H1 (cell line): ENCODE data around the gene RHOBTB1. TPM values are rescaled to one million over a fixed set of nuclear protein-coding genes. Genes with fewer than 3 reads are reported as not detected.

Experiments used
- CTCF ChIA-PET: fragments of 300-600 bp; sonication (Branson Sonifier 250); formaldehyde crosslinking; loops from one replicate; lab custom pipeline; 2021; ENCODE audit not compliant: partially characterized antibody; lab: Charles Lee
- POLR2A ChIA-PET: fragments of 300-600 bp; sonication (Branson Sonifier 250); formaldehyde crosslinking; loops from one replicate; lab custom pipeline; 2021; ENCODE audit warnings: inconsistent platforms; ENCODE audit not compliant: partially characterized antibody; lab: Charles Lee
- DNase-seq, 2 experiments: peaks; one replicate each; pipeline versions ENCODE4 v3.0.0 to v3.0.0-alpha.2; 2010 to 2022; ENCODE audit warnings: low spot score in 2 of 2, low read depth in 1 of 2, mixed read lengths in 1 of 2
- FAIRE-seq: peaks from 2 replicates; lab custom pipeline; 2011; peaks lifted over from hg19 to GRCh38; lab: Jason Lieb, UNC
- H2AFZ ChIP-seq: 2 replicates; pipeline ENCODE4 v1.8.1; 2012; ENCODE audit warnings: low read length, inconsistent platforms
- H2AK5ac ChIP-seq: 2 replicates; pipeline ENCODE4 v1.6.1; 2013; ENCODE audit warnings: low read depth, low read length
- H2BK120ac ChIP-seq: replicated peaks from 2 replicates; pipeline ENCODE3; 2013; ENCODE audit warnings: low read depth, low read length, inconsistent platforms
- H2BK12ac ChIP-seq: 2 replicates; pipeline ENCODE4 v1.6.1; 2013; ENCODE audit warnings: low read depth, low read length
- H2BK15ac ChIP-seq: 2 replicates; pipeline ENCODE4 v1.6.1; 2013; ENCODE audit warnings: low read length
- H2BK20ac ChIP-seq: 2 replicates; pipeline ENCODE4 v1.6.1; 2013; ENCODE audit warnings: low read length
- H2BK5ac ChIP-seq: 2 replicates; pipeline ENCODE4 v1.6.1; 2013; ENCODE audit warnings: low read depth, low read length
- H3K14ac ChIP-seq: 2 replicates; pipeline ENCODE4 v1.6.1; 2013; ENCODE audit warnings: inconsistent platforms; ENCODE audit not compliant: insufficient read length
- H3K18ac ChIP-seq: 2 replicates; pipeline ENCODE4 v1.6.1; 2013; ENCODE audit warnings: low read length; ENCODE audit errors: extremely low read depth
- H3K23ac ChIP-seq: 2 replicates; pipeline ENCODE4 v1.6.1; 2013; ENCODE audit warnings: inconsistent platforms; ENCODE audit not compliant: insufficient read length
- H3K23me2 ChIP-seq: 2 replicates; pipeline ENCODE4 v1.6.1; 2013; ENCODE audit warnings: low read depth, low read length
- H3K27ac ChIP-seq: 2 replicates; pipeline ENCODE4 v1.6.1; 2011; ENCODE audit warnings: low read depth, low read length, inconsistent platforms
- H3K27me3 ChIP-seq, 4 experiments: replicated peaks in 1 of 4; 1 replicate in 1 of 4; 2 replicates in 3 of 4; pipeline versions ENCODE4 v1.6.1 to v1.8.1; 2011 to 2013; ENCODE audit warnings: low read length in 3 of 4, mild to moderate bottlenecking in 3 of 4, inconsistent platforms in 2 of 4, mixed read lengths in 2 of 4, moderate library complexity in 1 of 4; ENCODE audit not compliant: control insufficient read depth in 3 of 4, insufficient read depth in 3 of 4; ENCODE audit errors: extremely low read depth in 1 of 4
- H3K36me3 ChIP-seq, 4 experiments: 2 replicates each; pipeline versions ENCODE4 v1.6.1 to v1.8.1; 2011 to 2013; ENCODE audit warnings: mild to moderate bottlenecking in 4 of 4, low read length in 3 of 4, moderate library complexity in 2 of 4, control low read depth in 1 of 4, inconsistent platforms in 1 of 4; ENCODE audit not compliant: insufficient read depth in 4 of 4, control insufficient read depth in 2 of 4
- H3K4ac ChIP-seq: replicated peaks from 2 replicates; pipeline ENCODE3; 2013; ENCODE audit warnings: low read length, low read depth, mixed read lengths, inconsistent platforms; ENCODE audit not compliant: insufficient read length
- H3K4me1 ChIP-seq, 4 experiments: replicated peaks in 1 of 4; 1 replicate in 1 of 4; 2 replicates in 3 of 4; pipeline versions ENCODE4 v1.6.1 to v1.8.1; 2011 to 2013; ENCODE audit warnings: low read length in 3 of 4, inconsistent platforms in 2 of 4, mixed read lengths in 1 of 4; ENCODE audit not compliant: insufficient read depth in 4 of 4, control insufficient read depth in 3 of 4
- H3K4me2 ChIP-seq, 2 experiments: 2 replicates each; pipeline versions ENCODE4 v1.6.1 to v1.8.1; 2011 to 2013; ENCODE audit warnings: low read depth in 2 of 2, low read length in 2 of 2, control low read depth in 1 of 2, inconsistent platforms in 1 of 2, mild to moderate bottlenecking in 1 of 2; ENCODE audit not compliant: insufficient read depth in 1 of 2
- H3K4me3 ChIP-seq, 4 experiments: fragments of 200-600, 300-600 bp in 1 of 4; sonication (generic), shearing (Covaris generic), sonication (Bioruptor Twin) in 1 of 4; 2 replicates each; pipeline versions ENCODE4 v1.5.1 to v1.8.1; 2011 to 2016; ENCODE audit warnings: low read length in 4 of 4, low read depth in 3 of 4, control low read depth in 2 of 4, inconsistent platforms in 2 of 4, mild to moderate bottlenecking in 2 of 4, mixed read lengths in 1 of 4, moderate library complexity in 1 of 4; ENCODE audit not compliant: insufficient read depth in 2 of 4; ENCODE audit errors: extremely low read depth in 1 of 4
- H3K56ac ChIP-seq: replicated peaks from 2 replicates; pipeline ENCODE3; 2013; ENCODE audit warnings: low read depth, mild to moderate bottlenecking, mixed read lengths, low read length, inconsistent platforms; ENCODE audit not compliant: insufficient read length
- H3K79me1 ChIP-seq: 2 replicates; pipeline ENCODE4 v1.6.1; 2013; ENCODE audit warnings: low read depth, low read length, control low read depth
- H3K79me2 ChIP-seq, 2 experiments: 2 replicates each; pipeline versions ENCODE4 v1.6.1 to v1.8.1; 2012 to 2013; ENCODE audit warnings: low read length in 2 of 2, mild to moderate bottlenecking in 2 of 2, inconsistent platforms in 1 of 2; ENCODE audit not compliant: insufficient read depth in 2 of 2, control insufficient read depth in 1 of 2
- H3K9ac ChIP-seq, 4 experiments: replicated peaks in 1 of 4; 1 replicate in 1 of 4; 2 replicates in 3 of 4; pipeline versions ENCODE4 v1.6.1 to v1.8.1; 2011 to 2013; ENCODE audit warnings: low read depth in 3 of 4, low read length in 3 of 4, control low read depth in 2 of 4, mild to moderate bottlenecking in 2 of 4, moderate library complexity in 2 of 4, inconsistent platforms in 1 of 4; ENCODE audit errors: extremely low read depth in 1 of 4
- H3K9me3 ChIP-seq, 2 experiments: 2 replicates each; pipeline versions ENCODE4 v1.6.1 to v1.8.1; 2012 to 2013; ENCODE audit warnings: mild to moderate bottlenecking in 2 of 2, moderate library complexity in 2 of 2, control low read depth in 1 of 2, inconsistent platforms in 1 of 2, low read depth in 1 of 2, low read length in 1 of 2, mixed read lengths in 1 of 2; ENCODE audit not compliant: insufficient read depth in 2 of 2
- H4K20me1 ChIP-seq, 2 experiments: replicated peaks in 1 of 2; 2 replicates each; pipeline versions ENCODE3 to v1.8.1; 2011 to 2013; ENCODE audit warnings: inconsistent platforms in 2 of 2, low read length in 2 of 2, mild to moderate bottlenecking in 1 of 2; ENCODE audit not compliant: insufficient read depth in 2 of 2, control insufficient read depth in 1 of 2
- H4K5ac ChIP-seq: 2 replicates; pipeline ENCODE4 v1.6.1; 2013; ENCODE audit warnings: low read length, low read depth, mixed read lengths, inconsistent platforms; ENCODE audit not compliant: insufficient read length
- H4K8ac ChIP-seq: 2 replicates; pipeline ENCODE4 v1.8.0; 2013; ENCODE audit warnings: mild to moderate bottlenecking, moderate library complexity, low read length, inconsistent platforms; ENCODE audit not compliant: insufficient read depth; ENCODE audit errors: extremely low read depth
- H4K91ac ChIP-seq: replicated peaks from 2 replicates; pipeline ENCODE3; 2013; ENCODE audit warnings: low read length, mixed read lengths, inconsistent platforms; ENCODE audit not compliant: insufficient read length
- SIX5 ChIP-seq: IDR thresholded peaks from 2 replicates; pipeline ENCODE4 v1.6.1; 2011; ENCODE audit warnings: mild to moderate bottlenecking, low read depth, low read length
- TEAD4 ChIP-seq: IDR thresholded peaks from 2 replicates; pipeline ENCODE4 v1.6.1; 2012; ENCODE audit warnings: low read depth, low read length, inconsistent platforms, mixed read lengths
- WGBS, 2 experiments: shearing (Covaris generic) in 1 of 2; methylation state at CpG; one replicate each; pipeline versions ENCODE4 v1.1.6 to v1.1.7; 2013 to 2015; ENCODE audit warnings: low lambda C conversion rate in 2 of 2, mixed read lengths in 2 of 2, inconsistent platforms in 1 of 2, low coverage in 1 of 2, missing lambda C conversion rate in 1 of 2; ENCODE audit not compliant: insufficient replicate concordance in 2 of 2, insufficient coverage in 1 of 2, insufficient read length in 1 of 2; ENCODE audit errors: extremely low coverage in 1 of 2, missing lambda C conversion rate in 1 of 2; 5-methylcytosine and 5-hydroxymethylcytosine counted together
- polyA plus RNA-seq, 7 experiments: library from polyadenylated mRNA; depleted of rRNA in 3 of 7; stranded (reverse) in 5 of 7; unstranded in 2 of 7; fragments of >200 nt in 5 of 7; fragments of 200-250 nt in 2 of 7; gene quantifications; 1 replicate in 5 of 7; 2 replicates in 1 of 7; 4 replicates in 1 of 7; pipeline versions ENCODE4 v1.2.1 to v1.2.3, GENCODE V29; 2011 to 2013; ENCODE audit warnings: missing spikeins in 2 of 7, mixed read lengths in 2 of 7
- total RNA-seq: library from RNA; stranded (reverse); fragmentation: NEBNext Ultra II Directional; extraction: Animal tissue kit (Norgen Biotek cat#: 25700); gene quantifications from 2 replicates; pipeline ENCODE4 v1.2.1, GENCODE V29; 2021
- TF ChIP-seq, protein P1 (sequence below): IDR thresholded peaks from 2 replicates; pipeline ENCODE4 v1.6.1; 2012; ENCODE audit warnings: low read length, inconsistent platforms

The RHOBTB1 gene
- total and polyA plus RNA-seq, 2 of the 8 experiments (the other 6 are each of a cell fraction or from before 2014, with no cell fraction given): 6.1 to 7.4 TPM

DNA sequence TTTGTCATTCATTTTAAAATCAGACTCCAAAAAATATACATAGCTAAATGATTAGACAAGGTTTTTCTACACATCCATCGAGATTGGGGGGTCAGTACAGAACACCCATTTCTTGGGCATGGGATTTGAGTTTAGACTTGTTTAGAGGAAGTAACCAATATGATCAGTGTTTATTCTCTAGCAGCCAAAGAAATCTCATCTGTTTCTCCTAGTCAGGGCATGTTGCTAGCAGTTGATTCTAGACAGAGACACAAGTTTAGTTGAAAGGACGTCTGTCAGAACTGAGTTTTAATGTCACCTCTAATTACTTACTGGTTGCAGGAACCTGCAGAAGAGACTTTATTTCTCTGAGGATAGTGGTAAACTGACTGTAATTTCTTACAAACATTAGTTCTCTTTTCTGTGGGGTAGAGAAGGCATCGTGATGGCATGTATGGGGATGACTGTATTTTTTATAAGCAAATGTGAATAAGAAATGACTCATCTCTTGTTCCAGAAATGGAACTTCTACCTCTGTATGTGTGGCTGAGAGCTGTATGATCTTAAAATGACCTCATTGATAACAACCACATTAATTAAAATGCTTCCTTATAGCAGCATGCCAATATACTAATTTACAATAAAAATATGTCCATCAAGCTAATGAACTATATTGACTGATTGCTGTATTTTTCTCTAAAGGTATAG lies 30.6 kb upstream of the RHOBTB1 start:
- Histone ChIP-seq H3K79me2 (no peaks in the 10 kb centered on the region), H4K8ac (no peak overlapping the region), H4K5ac (no peak overlapping the region), H2BK5ac (no peak overlapping the region), H2BK120ac (no peak overlapping the region), H2BK20ac (no peak overlapping the region), H3K4me2 (no peak overlapping the region), H3K9ac (no peak overlapping the region), H2AK5ac (no peak overlapping the region), H3K14ac (no peak overlapping the region), H3K23ac (no peak overlapping the region), H4K91ac (no peak overlapping the region), H4K20me1 (no peaks in the 10 kb centered on the region), H3K79me1 (no peaks in the 10 kb centered on the region), H3K27ac (no peak overlapping the region), H3K27me3 (no peaks in the 10 kb centered on the region), H3K18ac (no peak overlapping the region), H3K23me2 (no peaks in the 10 kb centered on the region), H3K4me1 (no peaks in the 10 kb centered on the region), H3K4me3 (no peak overlapping the region), H2BK15ac (no peak overlapping the region), H3K4ac (no peak overlapping the region), H2AFZ (no peak overlapping the region), H3K9me3 (no peaks in the 10 kb centered on the region)
- DNase-seq: no peak
- 88% methylated on average over 3 of the region's 3 CpGs; no CpG with 5 or more reads in 1 of the 2 experiments for WGBS, 2 experiments
- CTCF ChIA-PET: interaction anchor here (0.6 kb wide), 1 partner anchor 415 kb away, joined by 3 read pairs; no protein-coding TSS in a partner anchor
- POLR2A ChIA-PET: interaction anchor here (1.2 kb wide), 1 partner anchor 31 kb away, joined by 4 read pairs; no protein-coding TSS in a partner anchor
- FAIRE-seq: no peak
- TF ChIP-seq, protein P1, sequence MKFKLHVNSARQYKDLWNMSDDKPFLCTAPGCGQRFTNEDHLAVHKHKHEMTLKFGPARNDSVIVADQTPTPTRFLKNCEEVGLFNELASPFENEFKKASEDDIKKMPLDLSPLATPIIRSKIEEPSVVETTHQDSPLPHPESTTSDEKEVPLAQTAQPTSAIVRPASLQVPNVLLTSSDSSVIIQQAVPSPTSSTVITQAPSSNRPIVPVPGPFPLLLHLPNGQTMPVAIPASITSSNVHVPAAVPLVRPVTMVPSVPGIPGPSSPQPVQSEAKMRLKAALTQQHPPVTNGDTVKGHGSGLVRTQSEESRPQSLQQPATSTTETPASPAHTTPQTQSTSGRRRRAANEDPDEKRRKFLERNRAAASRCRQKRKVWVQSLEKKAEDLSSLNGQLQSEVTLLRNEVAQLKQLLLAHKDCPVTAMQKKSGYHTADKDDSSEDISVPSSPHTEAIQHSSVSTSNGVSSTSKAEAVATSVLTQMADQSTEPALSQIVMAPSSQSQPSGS: no peak
- TF ChIP-seq TEAD4 (no peak), SIX5 (no peak)
- TF ChIP-seq, all 59 proteins: peak for 0
- Histone ChIP-seq H3K36me3 (no peaks in the 10 kb centered on the region), H2BK12ac (no peak overlapping the region), H3K56ac (no peak overlapping the region)
